GM12878 (cell line): Measurements from ENCODE around the gene NUDT3. TPM values are rescaled to one million over a fixed set of nuclear protein-coding genes. Genes with fewer than 3 reads are reported as not detected.

ENCODE experiments used
- ATAC-seq: fragments of 200-7000 bp; cut with Tn5 transposase; 3 replicates; pipeline ENCODE4 v1.9.1; 2020; ENCODE audit warnings: mild to moderate bottlenecking, moderate library complexity
- BruUV-seq: library from RNA; stranded (reverse); fragments of 400-500 nt; replicated peaks from 2 replicates; lab custom pipeline; 2021; lab: Mats Ljungman, UMichigan
- CTCF ChIA-PET: fragments of 300-600 bp; sonication (Branson Sonifier 250); formaldehyde crosslinking; extraction: SDS; loops from one replicate; lab custom pipeline; 2021; ENCODE audit warnings: inconsistent platforms; lab: Yijun Ruan, JAX
- POLR2A ChIA-PET: fragments of 350-600 bp; formaldehyde crosslinking; extraction: SDS; loops from one replicate; lab custom pipeline; 2021; ENCODE audit warnings: inconsistent platforms; lab: Charles Lee
- RAD21 ChIA-PET: fragments of 300-600 bp; sonication (Branson Sonifier 250); formaldehyde crosslinking; loops from one replicate; lab custom pipeline; 2023; ENCODE audit warnings: antibody characterized with exemption; ENCODE audit not compliant: unreplicated experiment; lab: Charles Lee
- SMC1A ChIA-PET: fragments of 300-600 bp; sonication (Branson Sonifier 250); formaldehyde crosslinking; loops from one replicate; lab custom pipeline; 2023; ENCODE audit not compliant: unreplicated experiment, uncharacterized antibody; lab: Charles Lee
- DNase-seq: peaks from one replicate; pipeline ENCODE4 v3.0.0-alpha.2; 2011; ENCODE audit warnings: low read depth, low spot score
- FAIRE-seq: peaks from 3 replicates; lab custom pipeline; 2011; peaks lifted over from hg19 to GRCh38; lab: Jason Lieb, UNC
- H2AFZ ChIP-seq: 2 replicates; pipeline ENCODE4 v1.6.0; 2011; ENCODE audit warnings: low read depth, low read length, control low read depth; ENCODE audit not compliant: control insufficient read depth
- H3K27ac ChIP-seq: 2 replicates; pipeline ENCODE4 v1.5.1; 2011; ENCODE audit warnings: control low read depth; ENCODE audit not compliant: control insufficient read depth, insufficient read depth
- H3K27me3 ChIP-seq, 2 experiments: replicated peaks in 1 of 2; 2 replicates each; pipeline versions ENCODE4 v1.6.0 to v1.6.1; 2011; ENCODE audit warnings: low read length in 1 of 2; ENCODE audit not compliant: control insufficient read depth in 2 of 2, insufficient read depth in 2 of 2
- H3K36me3 ChIP-seq, 2 experiments: 2 replicates each; pipeline ENCODE4 v1.5.1; 2011; ENCODE audit warnings: low read length in 1 of 2; ENCODE audit not compliant: control insufficient read depth in 2 of 2, insufficient read depth in 2 of 2
- H3K4me1 ChIP-seq: 2 replicates; pipeline ENCODE4 v1.6.1; 2011; ENCODE audit warnings: mild to moderate bottlenecking, low read length, moderate library complexity, mixed read lengths; ENCODE audit not compliant: control insufficient read depth, insufficient read depth
- H3K4me2 ChIP-seq: 2 replicates; pipeline ENCODE4 v1.6.0; 2011; ENCODE audit warnings: control low read depth; ENCODE audit not compliant: control insufficient read depth, insufficient read depth
- H3K4me3 ChIP-seq: fragments of 200-600 bp; sonication (generic); 2 replicates; pipeline ENCODE4 v1.5.1; 2016
- H3K79me2 ChIP-seq: 2 replicates; pipeline ENCODE4 v1.6.0; 2011; ENCODE audit warnings: low read length; ENCODE audit not compliant: control insufficient read depth, insufficient read depth
- H3K9ac ChIP-seq: 2 replicates; pipeline ENCODE4 v1.8.0; 2011; ENCODE audit warnings: low read length, control low read depth, mixed read lengths; ENCODE audit not compliant: control insufficient read depth, insufficient read depth
- H3K9me3 ChIP-seq: replicated peaks from 3 replicates; pipeline ENCODE4 v1.5.1; 2011; ENCODE audit warnings: mild to moderate bottlenecking, low read length; ENCODE audit not compliant: control insufficient read depth, insufficient read depth
- H4K20me1 ChIP-seq: 2 replicates; pipeline ENCODE4 v1.6.0; 2011; ENCODE audit not compliant: control insufficient read depth, insufficient read depth
- BHLHE40 ChIP-seq, 2 experiments: fragments of 450-650 bp in 1 of 2; IDR thresholded peaks; 2 replicates each; pipeline ENCODE4 v1.6.1; 2011 to 2017; ENCODE audit warnings: low read depth in 2 of 2, borderline replicate concordance in 1 of 2, improper control_type of control experiment in 1 of 2, low read length in 1 of 2, mild to moderate bottlenecking in 1 of 2
- CREB1 ChIP-seq: IDR thresholded peaks from 2 replicates; pipeline ENCODE4 v1.6.1; 2012; ENCODE audit warnings: low read depth, mild to moderate bottlenecking, inconsistent platforms
- EED ChIP-seq: sonication (generic); IDR thresholded peaks from 2 replicates; pipeline ENCODE4 v1.6.1; 2016; ENCODE audit warnings: antibody characterized with exemption, low read depth
- EP300 ChIP-seq, 2 experiments: fragments of 150-350 bp in 1 of 2; IDR thresholded peaks; 2 replicates each; pipeline ENCODE4 v1.6.1; 2011 to 2012; ENCODE audit warnings: low read depth in 2 of 2, low read length in 2 of 2, borderline replicate concordance in 1 of 2, improper control_type of control experiment in 1 of 2, inconsistent platforms in 1 of 2; ENCODE audit not compliant: control insufficient read depth in 1 of 2
- IKZF2 ChIP-seq, 2 experiments: fragments of 450-650 bp; IDR thresholded peaks; 2 replicates each; pipeline ENCODE4 v1.6.1; 2017; ENCODE audit warnings: mild to moderate bottlenecking in 2 of 2, moderate library complexity in 2 of 2
- LARP7 ChIP-seq: fragments of 450-650 bp; IDR thresholded peaks from 2 replicates; pipeline ENCODE4 v1.6.1; 2017; ENCODE audit warnings: mild to moderate bottlenecking
- MEF2B ChIP-seq: fragments of 450-650 bp; IDR thresholded peaks from 2 replicates; pipeline ENCODE4 v1.6.1; 2018; ENCODE audit warnings: mild to moderate bottlenecking, moderate library complexity; ENCODE audit not compliant: partially characterized antibody, poor library complexity, severe bottlenecking
- MXI1 ChIP-seq: fragments of 150-350 bp; IDR thresholded peaks from 2 replicates; pipeline ENCODE4 v1.6.1; 2011; ENCODE audit warnings: low read depth, mild to moderate bottlenecking, inconsistent platforms, low read length, improper control_type of control experiment
- MYC ChIP-seq: IDR thresholded peaks from 2 replicates; pipeline ENCODE4 v1.6.1; 2011; ENCODE audit warnings: mild to moderate bottlenecking, low read length, moderate library complexity, inconsistent platforms; ENCODE audit not compliant: insufficient read depth, insufficient replicate concordance, insufficient read length, severe bottlenecking
- NBN ChIP-seq: fragments of 450-650 bp; IDR thresholded peaks from 2 replicates; pipeline ENCODE4 v1.6.1; 2016
- NKRF ChIP-seq: fragments of 450-650 bp; conservative IDR thresholded peaks from 2 replicates; pipeline ENCODE4 v1.6.1; 2017; ENCODE audit warnings: mild to moderate bottlenecking, moderate library complexity
- POLR2AphosphoS5 ChIP-seq: IDR thresholded peaks from 2 replicates; pipeline ENCODE4 v1.6.1; 2011; ENCODE audit warnings: mild to moderate bottlenecking, low read length, inconsistent platforms
- RUNX3 ChIP-seq: IDR thresholded peaks from 2 replicates; pipeline ENCODE4 v1.6.1; 2012; ENCODE audit warnings: low read length, inconsistent platforms
- ZNF24 ChIP-seq: fragments of 450-650 bp; IDR thresholded peaks from 2 replicates; pipeline ENCODE4 v1.6.1; 2017; ENCODE audit warnings: antibody characterized with exemption, mild to moderate bottlenecking
- ZSCAN29 ChIP-seq: fragments of 450-650 bp; IDR thresholded peaks from 2 replicates; pipeline ENCODE4 v1.6.1; 2017; ENCODE audit warnings: mild to moderate bottlenecking, moderate library complexity
- WGBS: methylation state at CpG from one replicate; pipeline ENCODE4 v1.1.6; 2016; ENCODE audit warnings: low lambda C conversion rate; ENCODE audit not compliant: insufficient replicate concordance, insufficient coverage; ENCODE audit errors: missing lambda C conversion rate; 5-methylcytosine and 5-hydroxymethylcytosine counted together
- in situ Hi-C: fragments of 300-500 bp; cut with MboI; formaldehyde crosslinking; loops from 9 replicates; pipeline ENCODE4 v1.14.3; 2018; ENCODE audit warnings: mixed read lengths
- intact Hi-C: fragments of 100-400 bp; cut with micrococcal nuclease; formaldehyde crosslinking; loops from one replicate; pipeline ENCODE4 v1.14.2; 2022; ENCODE audit not compliant: unreplicated experiment
- polyA plus RNA-seq, 11 experiments: library from polyadenylated mRNA; depleted of rRNA in 4 of 11; unstranded in 6 of 11; stranded (reverse) in 5 of 11; fragments of >200 nt; fragmentation: Nextera tagmentation in 4 of 11; fragmentation: Illumina TruSeq in 1 of 11; extraction: Ambion mirVana in 4 of 11; extraction: Trizol in 1 of 11; gene quantifications; 1 replicate in 1 of 11; 2 replicates in 10 of 11; pipeline versions ENCODE4 v1.2.1 to v1.2.3, GENCODE V29; 2011 to 2016; ENCODE audit warnings: inconsistent platforms in 2 of 11, missing spikeins in 2 of 11, low read depth in 1 of 11
- total RNA-seq, 4 experiments: library from RNA; depleted of rRNA in 3 of 4; stranded (reverse); fragments of >200 nt in 3 of 4; fragmentation: Illumina TruSeq in 1 of 4; extraction: Trizol in 1 of 4; gene quantifications; 2 replicates each; pipeline versions ENCODE4 v1.2.1 to v1.2.3, GENCODE V29; 2013 to 2021
- TF ChIP-seq, protein P1 (sequence below): fragments of 450-650 bp; IDR thresholded peaks from 2 replicates; pipeline ENCODE4 v1.6.1; 2018; ENCODE audit warnings: borderline replicate concordance, mild to moderate bottlenecking; ENCODE audit not compliant: partially characterized antibody
- TF ChIP-seq, protein P2 (sequence below): IDR thresholded peaks from 2 replicates; pipeline ENCODE4 v1.6.1; 2012; ENCODE audit warnings: low read depth, low read length, improper control_type of control experiment

NUDT3 gene
- total and polyA plus RNA-seq, 10 of the 15 experiments (the other 5 are each of a cell fraction or from before 2014, with no cell fraction given) = 2.4 to 32.3 (median 25.5) TPM

GRCh38 chr6:34391786-34392496 lies 528 bp downstream of the NUDT3 start:
- H3K79me2 ChIP-seq = peaks cover 60% of the 10 kb centered on the region
- H3K36me3 ChIP-seq = no peaks in the 10 kb centered on the region
- H3K4me2 ChIP-seq = peak overlapping the region; percentile 95; the same call in 1 of the 2 replicates
- H3K4me3 ChIP-seq = peak overlapping the region; percentile 99
- peak overlapping the region; percentile 47 for H2AFZ ChIP-seq
- in situ Hi-C loops = no loop called here
- intact Hi-C loops = loop anchor here (2.0 to 5.0 kb wide), 4 partner anchors 45 to 143 kb away; partner anchors contain the start of gene SMIM29
- RAD21 ChIA-PET = interaction anchor here (0.5 to 7.2 kb wide), 12 partner anchors 23 to 155 kb away, joined by 3 to 46 read pairs (median 4); partner anchors contain the start of genes HMGA1, RPS10 and SMIM29
- H3K9ac ChIP-seq = peak overlapping the region; percentile 83
- DNase-seq (no peak), ATAC-seq (peak; percentile 55), FAIRE-seq (no peak)
- POLR2A ChIA-PET = interaction anchor here (0.7 to 2.3 kb wide), 5 partner anchors 28 to 516 kb away, joined by 3 to 14 read pairs (median 4); partner anchors contain the start of gene HMGA1
- H3K27me3 ChIP-seq = no peaks in the 10 kb centered on the region
- WGBS = under 1% methylated on average over 63 of the region's 78 CpGs
- no peaks in the 10 kb centered on the region for H4K20me1 ChIP-seq
- CTCF ChIA-PET = interaction anchor here (0.9 to 4.5 kb wide), 12 partner anchors 11 to 196 kb away, joined by 3 to 54 read pairs (median 6); partner anchors contain the start of gene SMIM29
- H3K27ac ChIP-seq = peak overlapping the region; percentile 75
- H3K4me1 ChIP-seq = peaks cover 3% of the 10 kb centered on the region
- SMC1A ChIA-PET = interaction anchor here (0.7 to 4.4 kb wide), 9 partner anchors 13 to 142 kb away, joined by 3 to 44 read pairs (median 3); partner anchors contain the start of genes RPS10 and SMIM29
- no TSS peak for BruUV-seq
- peaks cover 3% of the 10 kb centered on the region; the same call in 2 of the 3 replicates for H3K9me3 ChIP-seq
- no peak for TF ChIP-seq ZNF24
- TF ChIP-seq NBN = peak; percentile 78
- TF ChIP-seq LARP7 = no peak
- no peak for TF ChIP-seq EP300 (IDR thresholded peaks at IDR 0.05; ENCODE audit: borderline replicate concordance in 1 of 2, control insufficient read depth in 1 of 2, low read depth in 2 of 2, low read length in 2 of 2)
- TF ChIP-seq, protein P1, sequence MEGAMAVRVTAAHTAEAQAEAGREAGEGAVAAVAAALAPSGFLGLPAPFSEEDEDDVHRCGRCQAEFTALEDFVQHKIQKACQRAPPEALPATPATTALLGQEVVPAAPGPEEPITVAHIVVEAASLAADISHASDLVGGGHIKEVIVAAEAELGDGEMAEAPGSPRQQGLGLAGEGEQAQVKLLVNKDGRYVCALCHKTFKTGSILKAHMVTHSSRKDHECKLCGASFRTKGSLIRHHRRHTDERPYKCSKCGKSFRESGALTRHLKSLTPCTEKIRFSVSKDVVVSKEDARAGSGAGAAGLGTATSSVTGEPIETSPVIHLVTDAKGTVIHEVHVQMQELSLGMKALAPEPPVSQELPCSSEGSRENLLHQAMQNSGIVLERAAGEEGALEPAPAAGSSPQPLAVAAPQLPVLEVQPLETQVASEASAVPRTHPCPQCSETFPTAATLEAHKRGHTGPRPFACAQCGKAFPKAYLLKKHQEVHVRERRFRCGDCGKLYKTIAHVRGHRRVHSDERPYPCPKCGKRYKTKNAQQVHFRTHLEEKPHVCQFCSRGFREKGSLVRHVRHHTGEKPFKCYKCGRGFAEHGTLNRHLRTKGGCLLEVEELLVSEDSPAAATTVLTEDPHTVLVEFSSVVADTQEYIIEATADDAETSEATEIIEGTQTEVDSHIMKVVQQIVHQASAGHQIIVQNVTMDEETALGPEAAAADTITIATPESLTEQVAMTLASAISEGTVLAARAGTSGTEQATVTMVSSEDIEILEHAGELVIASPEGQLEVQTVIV = no peak
- peak; percentile 88 for TF ChIP-seq MXI1
- peak; percentile 54 to 81; a peak in 3 of 4 replicates for TF ChIP-seq BHLHE40 (IDR thresholded peaks at IDR 0.05; ENCODE audit: borderline replicate concordance in 1 of 2, low read depth in 2 of 2, low read length in 1 of 2)
- TF ChIP-seq, protein P2, sequence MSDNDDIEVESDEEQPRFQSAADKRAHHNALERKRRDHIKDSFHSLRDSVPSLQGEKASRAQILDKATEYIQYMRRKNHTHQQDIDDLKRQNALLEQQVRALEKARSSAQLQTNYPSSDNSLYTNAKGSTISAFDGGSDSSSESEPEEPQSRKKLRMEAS = peak; percentile 82
- peak; percentile 41 for TF ChIP-seq ZSCAN29
- TF ChIP-seq NKRF = peak; percentile 42; the same call in 1 of the 2 replicates
- 0 out of 2 replicates have a peak, but pooled peaks have one; percentile 1 for TF ChIP-seq CREB1
- peak; percentile 88 for TF ChIP-seq MYC
- TF ChIP-seq MEF2B = peak; percentile 8
- TF ChIP-seq IKZF2 (IDR thresholded peaks at IDR 0.05) = peak; percentile 23 to 47; a peak in 2 of 4 replicates
- TF ChIP-seq EED = peak; percentile 43; the same call in 1 of the 2 replicates
- TF ChIP-seq RUNX3 = peak; percentile 56
- peak; percentile 49 for TF ChIP-seq POLR2AphosphoS5
